Osteoblast (primary cell): ENCODE data around the gene TTC33. TPM values are rescaled to one million over a fixed set of nuclear protein-coding genes. Genes with fewer than 3 reads are reported as not detected.

Source experiments
- DNase-seq: peaks from one replicate; pipeline ENCODE4 v3.0.0; 2011; ENCODE audit warnings: low spot score, mixed read lengths; ENCODE audit not compliant: insufficient read length; ENCODE audit errors: missing footprints
- H2AFZ ChIP-seq: 2 replicates; pipeline ENCODE4 v1.6.0; 2011; ENCODE audit warnings: mild to moderate bottlenecking, low read length
- H3K27ac ChIP-seq: 2 replicates; pipeline ENCODE4 v1.5.1; 2011; ENCODE audit warnings: mild to moderate bottlenecking, low read depth, low read length, moderate library complexity
- H3K27me3 ChIP-seq: 2 replicates; pipeline ENCODE4 v1.6.0; 2012; ENCODE audit warnings: mild to moderate bottlenecking, control low read depth, inconsistent platforms, low read length, moderate library complexity; ENCODE audit not compliant: insufficient read depth
- H3K36me3 ChIP-seq: 2 replicates; pipeline ENCODE4 v1.5.1; 2011; ENCODE audit warnings: mild to moderate bottlenecking, low read length, control low read depth, moderate library complexity; ENCODE audit not compliant: insufficient read depth
- H3K4me1 ChIP-seq: 2 replicates; pipeline ENCODE4 v1.5.1; 2011; ENCODE audit warnings: mild to moderate bottlenecking, low read length, control low read depth, moderate library complexity; ENCODE audit not compliant: insufficient read depth
- H3K4me2 ChIP-seq: 2 replicates; pipeline ENCODE4 v1.6.0; 2011; ENCODE audit warnings: mild to moderate bottlenecking, low read length; ENCODE audit not compliant: insufficient read depth
- H3K4me3 ChIP-seq: fragments of 200-600 bp; sonication (generic); 3 replicates; pipeline ENCODE4 v1.5.1; 2012; ENCODE audit warnings: mild to moderate bottlenecking, low read length, inconsistent platforms; ENCODE audit not compliant: insufficient read depth
- H3K79me2 ChIP-seq: 2 replicates; pipeline ENCODE4 v1.6.0; 2012; ENCODE audit warnings: mild to moderate bottlenecking, low read length, control low read depth, inconsistent platforms; ENCODE audit not compliant: insufficient read depth
- H3K9me3 ChIP-seq: 2 replicates; pipeline ENCODE4 v1.5.1; 2011; ENCODE audit warnings: low read depth, low read length, control low read depth
- H4K20me1 ChIP-seq: 2 replicates; pipeline ENCODE4 v1.6.0; 2012; ENCODE audit warnings: mild to moderate bottlenecking, low read length, control low read depth; ENCODE audit not compliant: insufficient read depth
- total RNA-seq: library from RNA; depleted of rRNA; stranded (reverse); fragments of >200 nt; gene quantifications from 2 replicates; pipeline ENCODE4 v1.2.3, GENCODE V29; 2012
- TF ChIP-seq, protein P1 (sequence below): IDR thresholded peaks from 2 replicates; pipeline ENCODE4 v1.5.1; 2011; ENCODE audit warnings: mild to moderate bottlenecking, low read depth, low read length, moderate library complexity; ENCODE audit errors: extremely low read depth

The TTC33 gene
- total RNA-seq, 1 donor = 14.5 TPM

DNA sequence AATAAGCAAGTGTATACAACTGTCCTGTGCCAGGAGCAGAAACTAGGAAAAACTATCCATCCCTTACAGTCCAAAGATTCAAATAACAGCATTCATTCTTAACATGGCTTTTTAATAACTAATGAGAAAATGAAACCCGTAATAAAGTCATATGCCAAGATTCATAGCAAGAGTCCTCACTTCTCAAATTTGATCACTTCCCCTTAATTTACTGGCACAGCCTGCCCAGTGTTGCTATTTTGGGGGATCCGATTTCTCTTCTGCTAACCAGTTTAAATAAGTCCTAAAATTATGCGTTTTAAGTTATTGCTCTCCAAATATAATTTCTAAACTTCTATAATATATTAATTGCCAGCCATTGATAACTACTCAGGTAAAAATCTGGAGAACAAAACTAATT is 253.0 kb downstream of the TTC33 start:
- no peak overlapping the region for H2AFZ ChIP-seq
- no peak overlapping the region for H3K4me3 ChIP-seq
- no peaks in the 10 kb centered on the region for H3K27me3 ChIP-seq
- no peak for DNase-seq
- no peak overlapping the region for H3K4me2 ChIP-seq
- no peaks in the 10 kb centered on the region for H4K20me1 ChIP-seq
- H3K9me3 ChIP-seq = no peaks in the 10 kb centered on the region
- H3K79me2 ChIP-seq = no peaks in the 10 kb centered on the region
- H3K4me1 ChIP-seq = no peaks in the 10 kb centered on the region
- no peak overlapping the region for H3K27ac ChIP-seq
- no peaks in the 10 kb centered on the region for H3K36me3 ChIP-seq
- TF ChIP-seq, protein P1, sequence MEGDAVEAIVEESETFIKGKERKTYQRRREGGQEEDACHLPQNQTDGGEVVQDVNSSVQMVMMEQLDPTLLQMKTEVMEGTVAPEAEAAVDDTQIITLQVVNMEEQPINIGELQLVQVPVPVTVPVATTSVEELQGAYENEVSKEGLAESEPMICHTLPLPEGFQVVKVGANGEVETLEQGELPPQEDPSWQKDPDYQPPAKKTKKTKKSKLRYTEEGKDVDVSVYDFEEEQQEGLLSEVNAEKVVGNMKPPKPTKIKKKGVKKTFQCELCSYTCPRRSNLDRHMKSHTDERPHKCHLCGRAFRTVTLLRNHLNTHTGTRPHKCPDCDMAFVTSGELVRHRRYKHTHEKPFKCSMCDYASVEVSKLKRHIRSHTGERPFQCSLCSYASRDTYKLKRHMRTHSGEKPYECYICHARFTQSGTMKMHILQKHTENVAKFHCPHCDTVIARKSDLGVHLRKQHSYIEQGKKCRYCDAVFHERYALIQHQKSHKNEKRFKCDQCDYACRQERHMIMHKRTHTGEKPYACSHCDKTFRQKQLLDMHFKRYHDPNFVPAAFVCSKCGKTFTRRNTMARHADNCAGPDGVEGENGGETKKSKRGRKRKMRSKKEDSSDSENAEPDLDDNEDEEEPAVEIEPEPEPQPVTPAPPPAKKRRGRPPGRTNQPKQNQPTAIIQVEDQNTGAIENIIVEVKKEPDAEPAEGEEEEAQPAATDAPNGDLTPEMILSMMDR = no peak

DNA sequence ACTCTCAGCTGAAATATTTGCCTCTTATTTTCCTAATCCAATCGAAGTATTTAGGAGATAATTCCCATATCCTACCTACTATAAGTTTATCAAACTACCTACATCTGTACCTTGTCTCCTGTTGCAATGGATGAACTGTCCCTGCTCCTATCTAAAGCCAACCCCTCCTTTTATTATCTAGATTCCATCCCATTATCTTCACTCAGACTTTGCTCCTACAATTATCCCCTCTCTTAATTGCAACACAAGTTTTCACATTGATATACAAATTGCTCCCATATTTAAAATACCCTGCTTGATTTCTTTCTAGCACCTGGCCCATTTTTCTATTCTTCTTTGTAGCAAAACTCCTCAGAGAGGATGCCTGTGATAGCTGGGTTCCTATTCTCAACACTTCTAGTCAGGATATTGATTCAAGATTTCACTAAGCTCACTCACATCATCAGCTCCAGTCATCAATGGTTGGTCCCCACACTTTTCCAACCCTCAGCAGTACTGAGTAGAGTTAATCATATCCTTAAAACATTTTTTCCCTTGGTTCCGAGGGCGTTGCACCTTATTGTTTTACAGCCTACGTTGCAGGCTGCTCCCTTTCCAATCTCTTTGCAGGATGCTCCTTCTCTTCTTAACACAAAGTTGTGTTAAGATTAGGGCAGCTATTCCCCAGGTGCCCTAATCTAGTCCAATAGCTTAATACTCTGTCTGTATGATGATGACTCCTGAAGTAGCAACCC is 253.9 kb downstream of the TTC33 start:
- no peak overlapping the region for H2AFZ ChIP-seq
- no peaks in the 10 kb centered on the region for H4K20me1 ChIP-seq
- H3K4me3 ChIP-seq = no peak overlapping the region
- no peaks in the 10 kb centered on the region for H3K79me2 ChIP-seq
- no peak for DNase-seq
- H3K36me3 ChIP-seq = no peaks in the 10 kb centered on the region
- no peaks in the 10 kb centered on the region for H3K27me3 ChIP-seq
- H3K27ac ChIP-seq = no peak overlapping the region
- TF ChIP-seq, protein P1 = no peak
- H3K9me3 ChIP-seq = no peaks in the 10 kb centered on the region
- H3K4me2 ChIP-seq = no peak overlapping the region
- H3K4me1 ChIP-seq = no peaks in the 10 kb centered on the region

DNA sequence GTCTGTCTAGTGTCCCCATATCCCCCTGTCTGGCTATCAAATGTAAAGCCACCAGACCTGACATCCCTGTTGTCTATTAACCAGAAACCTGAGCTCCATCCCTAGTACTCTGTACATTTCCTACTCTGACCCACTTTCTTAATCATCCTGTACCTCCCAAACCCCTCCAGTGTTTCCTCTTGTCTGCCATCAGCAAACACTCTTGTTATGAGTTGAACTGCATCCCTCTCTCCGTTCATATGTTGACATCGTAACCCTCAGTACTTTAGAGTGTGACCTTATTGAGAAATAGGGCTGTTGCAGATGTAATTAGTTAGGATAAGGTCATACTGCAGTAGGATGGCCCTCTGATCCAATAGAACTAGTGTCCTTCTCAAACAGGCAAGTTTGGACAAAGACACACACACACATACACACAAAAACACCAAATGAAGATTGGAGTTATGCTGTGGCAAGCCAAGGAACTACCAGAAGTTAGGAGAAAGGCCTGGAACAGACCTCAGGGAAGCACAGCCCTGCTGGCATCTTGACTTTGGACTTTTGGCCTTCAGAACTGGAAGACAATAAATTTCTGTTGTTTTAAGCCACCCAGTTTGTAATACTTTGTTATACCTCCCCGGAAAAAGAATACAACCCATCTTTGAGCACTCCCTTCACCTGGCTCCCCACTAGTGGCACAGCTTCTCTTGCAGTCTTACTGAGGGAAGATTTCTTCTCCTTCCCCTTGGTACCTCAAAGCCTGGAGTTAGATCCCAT is 256.1 kb downstream of the TTC33 start:
- H3K4me2 ChIP-seq = no peak overlapping the region
- H3K79me2 ChIP-seq = no peaks in the 10 kb centered on the region
- no peaks in the 10 kb centered on the region for H3K36me3 ChIP-seq
- no peaks in the 10 kb centered on the region for H3K4me1 ChIP-seq
- TF ChIP-seq, protein P1 = no peak
- no peak overlapping the region for H3K4me3 ChIP-seq
- H3K27me3 ChIP-seq = no peaks in the 10 kb centered on the region
- no peak for DNase-seq
- H4K20me1 ChIP-seq = no peaks in the 10 kb centered on the region
- peak overlapping the region; percentile 65 for H2AFZ ChIP-seq
- no peak overlapping the region for H3K27ac ChIP-seq
- no peaks in the 10 kb centered on the region for H3K9me3 ChIP-seq

DNA sequence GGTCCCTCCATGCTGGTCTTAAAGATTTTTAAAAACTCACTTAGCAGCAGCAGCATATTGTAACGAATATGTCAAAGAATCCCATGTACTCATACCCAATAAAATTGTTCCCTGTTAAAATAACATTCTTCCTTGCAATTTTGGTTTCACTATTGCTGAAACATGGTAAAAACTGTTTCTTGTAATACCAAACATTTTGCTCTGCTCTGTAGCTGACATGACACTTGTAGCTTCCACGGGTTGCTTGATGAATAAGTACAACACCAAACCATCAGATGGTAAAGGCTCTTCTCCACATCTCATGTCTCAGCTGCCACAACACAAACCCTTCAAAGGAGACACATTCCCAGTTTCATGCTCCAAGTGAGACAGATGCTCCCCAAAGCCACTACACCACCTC is 256.8 kb downstream of the TTC33 start:
- TF ChIP-seq, protein P1 = no peak
- no peaks in the 10 kb centered on the region for H3K9me3 ChIP-seq
- DNase-seq = no peak
- no peaks in the 10 kb centered on the region for H3K79me2 ChIP-seq
- no peaks in the 10 kb centered on the region for H4K20me1 ChIP-seq
- no peak overlapping the region for H3K27ac ChIP-seq
- no peaks in the 10 kb centered on the region for H3K36me3 ChIP-seq
- peak overlapping the region; percentile 65 for H2AFZ ChIP-seq
- no peaks in the 10 kb centered on the region for H3K27me3 ChIP-seq
- peak overlapping the region; percentile 29 for H3K4me2 ChIP-seq
- no peaks in the 10 kb centered on the region for H3K4me1 ChIP-seq
- H3K4me3 ChIP-seq = no peak overlapping the region
